Measurements from ENCODE around the gene MAST4.
"Not testable (repeated sequence)": the region's sequence is repeated elsewhere in the genome, so short reads cannot be mapped to it uniquely, and the experiment has no call there.

Gene MAST4

DNA sequence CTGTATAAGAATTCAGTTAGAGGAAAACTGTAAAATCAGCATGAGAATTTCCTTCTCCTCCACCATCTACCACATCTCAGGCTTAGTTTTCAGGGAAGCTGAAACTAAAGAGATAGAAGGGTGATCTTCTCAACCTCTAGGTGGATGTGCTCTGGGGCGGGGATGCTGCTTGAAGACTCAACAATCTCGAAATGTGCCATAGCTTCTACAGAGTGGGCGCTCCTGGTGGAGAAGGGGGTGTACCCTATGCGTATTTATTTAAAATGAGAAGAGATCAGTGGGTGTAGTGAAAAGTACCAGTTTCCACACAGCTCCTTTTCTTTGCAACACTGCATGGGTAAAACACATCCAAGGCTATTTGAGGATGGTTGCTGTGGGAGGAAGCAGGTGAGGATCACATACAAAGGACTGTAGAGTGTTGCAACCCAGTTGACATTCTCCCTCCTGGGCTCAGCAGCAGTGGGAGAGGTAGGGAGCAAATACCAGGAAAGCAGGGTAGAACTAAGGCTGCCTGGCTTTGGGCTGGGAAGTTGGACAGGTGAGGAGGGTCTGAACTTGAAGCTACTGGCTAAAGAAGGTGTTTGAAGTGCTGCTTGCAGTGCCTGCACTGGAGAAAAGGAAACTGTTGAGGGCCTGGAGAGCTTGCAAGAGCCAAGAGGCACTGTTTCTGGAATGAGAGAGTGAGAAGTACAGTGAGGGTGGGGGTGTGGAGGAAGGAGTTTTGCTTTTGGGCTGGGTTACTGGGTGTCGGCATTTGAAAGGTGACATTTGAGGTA is 73.1 kb downstream of the MAST4 start:
- no peak overlapping the region for H3K27ac ChIP-seq (ENCODE audit: low read depth, low read length)
- H3K9me3 ChIP-seq (ENCODE audit: control insufficient read depth, insufficient read depth, low read depth, low read length): no peaks in the 10 kb centered on the region; the same call in 1 of the 2 replicates
- no peak overlapping the region for H3K4me3 ChIP-seq (ENCODE audit: low read depth, low read length)
- H3K4me1 ChIP-seq (ENCODE audit: control insufficient read depth, insufficient read depth, low read length): no peaks in the 10 kb centered on the region; the same call in 1 of the 2 replicates
- no peak overlapping the region for H3K9ac ChIP-seq (ENCODE audit: low read length)
- H3K27me3 ChIP-seq (ENCODE audit: control insufficient read depth, insufficient read depth, low read length): no peaks in the 10 kb centered on the region
- H3K36me3 ChIP-seq (ENCODE audit: control insufficient read depth, insufficient read depth, low read length): no peaks in the 10 kb centered on the region

DNA sequence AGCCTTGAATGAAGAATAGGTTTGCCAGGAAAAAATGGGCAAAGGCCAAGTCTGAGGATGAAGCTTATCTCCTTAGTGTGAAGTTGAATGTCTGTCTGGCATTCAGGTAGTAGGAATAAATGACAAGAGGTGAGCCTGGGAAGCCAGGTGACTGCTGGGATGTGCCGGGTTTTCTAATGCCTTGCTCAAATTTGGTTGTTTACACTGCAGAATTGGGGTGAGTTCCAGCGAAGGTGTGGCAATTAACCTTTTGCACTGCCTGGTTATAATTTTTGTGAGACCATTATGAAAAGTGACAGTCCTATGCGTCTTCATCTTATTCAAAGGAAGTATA is 73.6 kb downstream of the MAST4 start:
- Histone ChIP-seq H3K9ac (ENCODE audit: low read length) (no peak overlapping the region), H3K36me3 (ENCODE audit: control insufficient read depth, insufficient read depth, low read length) (no peaks in the 10 kb centered on the region), H3K27ac (ENCODE audit: low read depth, low read length) (no peak overlapping the region), H3K4me1 (ENCODE audit: control insufficient read depth, insufficient read depth, low read length) (no peaks in the 10 kb centered on the region; the same call in 1 of the 2 replicates), H3K27me3 (ENCODE audit: control insufficient read depth, insufficient read depth, low read length) (no peaks in the 10 kb centered on the region), H3K9me3 (ENCODE audit: control insufficient read depth, insufficient read depth, low read depth, low read length) (no peaks in the 10 kb centered on the region; the same call in 1 of the 2 replicates), H3K4me3 (ENCODE audit: low read depth, low read length) (no peak overlapping the region)

DNA sequence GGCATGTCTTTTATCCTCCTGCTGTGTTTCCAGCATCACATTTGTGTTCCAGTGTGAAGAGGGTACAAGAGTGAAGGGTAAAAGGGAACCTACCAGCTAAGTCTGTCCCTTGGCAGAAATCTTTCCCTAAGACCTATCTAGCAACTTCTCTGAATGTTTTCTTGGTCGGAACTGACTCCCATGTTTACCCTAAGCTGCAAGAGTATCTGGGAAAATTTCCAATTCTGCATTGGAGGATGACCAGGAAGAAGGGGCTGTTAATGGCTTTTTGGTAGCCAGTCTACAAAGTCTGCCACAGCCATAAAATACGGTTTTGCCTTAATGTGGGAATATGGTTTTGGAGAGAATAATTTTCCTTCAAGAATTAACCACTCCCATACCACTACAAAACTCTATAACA is 75.1 kb downstream of the MAST4 start:
- H3K9me3 ChIP-seq (ENCODE audit: control insufficient read depth, insufficient read depth, low read depth, low read length): no peaks in the 10 kb centered on the region
- H3K27me3 ChIP-seq (ENCODE audit: control insufficient read depth, insufficient read depth, low read length): no peaks in the 10 kb centered on the region
- no peaks in the 10 kb centered on the region; the same call in 1 of the 2 replicates for H3K4me1 ChIP-seq (ENCODE audit: control insufficient read depth, insufficient read depth, low read length)
- no peak overlapping the region for H3K27ac ChIP-seq (ENCODE audit: low read depth, low read length)
- H3K36me3 ChIP-seq (ENCODE audit: control insufficient read depth, insufficient read depth, low read length): no peaks in the 10 kb centered on the region
- H3K4me3 ChIP-seq (ENCODE audit: low read depth, low read length): no peak overlapping the region
- no peak overlapping the region for H3K9ac ChIP-seq (ENCODE audit: low read length)

DNA sequence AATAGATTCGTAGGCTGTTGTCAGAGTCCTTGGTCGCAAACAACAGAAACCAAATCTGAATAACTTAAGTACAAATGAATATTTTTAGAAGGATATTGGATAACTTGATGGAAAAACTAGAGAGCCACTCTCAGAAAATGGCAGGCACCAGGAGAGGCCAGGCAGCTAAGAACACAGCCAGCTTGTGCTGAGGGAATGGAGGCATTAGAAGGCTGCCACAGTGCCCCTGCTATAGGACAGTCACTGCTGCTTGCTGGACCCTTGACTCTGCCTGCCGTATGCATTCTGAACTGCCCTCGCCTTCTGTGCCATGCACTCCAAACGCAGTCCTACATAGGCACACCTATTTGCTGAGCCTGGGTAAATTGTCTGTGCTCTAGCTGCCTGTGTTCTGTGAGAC is 78.6 kb downstream of the MAST4 start:
- H3K4me1 ChIP-seq (ENCODE audit: control insufficient read depth, insufficient read depth, low read length): peaks cover 2% of the 10 kb centered on the region; the same call in 1 of the 2 replicates

DNA sequence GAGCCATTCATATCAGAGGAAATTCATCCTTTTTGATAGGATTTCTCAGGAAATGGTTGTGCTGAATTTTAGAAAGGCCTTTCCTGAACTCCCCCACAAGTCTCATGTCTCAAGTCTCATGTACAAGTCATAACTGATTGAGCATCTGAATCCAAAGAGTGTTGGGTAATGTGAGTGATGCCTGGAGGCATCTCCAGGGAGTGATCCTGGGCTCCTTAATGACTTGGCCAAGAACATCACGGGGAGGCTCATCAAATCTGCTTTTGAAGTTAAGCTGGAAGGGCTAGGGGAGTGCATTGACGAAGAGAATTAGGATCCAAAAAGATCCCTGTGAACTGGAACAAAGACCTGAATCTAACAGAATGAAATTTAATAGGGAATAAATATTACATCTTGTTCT is 79.2 kb downstream of the MAST4 start:
- Histone ChIP-seq H3K4me1 (ENCODE audit: control insufficient read depth, insufficient read depth, low read length) (peaks cover 8% of the 10 kb centered on the region; the same call in 1 of the 2 replicates), H3K9ac (ENCODE audit: low read length) (no peak overlapping the region), H3K4me3 (ENCODE audit: low read depth, low read length) (no peak overlapping the region), H3K27me3 (ENCODE audit: control insufficient read depth, insufficient read depth, low read length) (no peaks in the 10 kb centered on the region), H3K27ac (ENCODE audit: low read depth, low read length) (no peak overlapping the region), H3K9me3 (ENCODE audit: control insufficient read depth, insufficient read depth, low read depth, low read length) (no peaks in the 10 kb centered on the region), H3K36me3 (ENCODE audit: control insufficient read depth, insufficient read depth, low read length) (no peaks in the 10 kb centered on the region)

More for the DNA sequence above, 78.6 kb downstream of the MAST4 start:
- no peaks in the 10 kb centered on the region for H3K36me3 ChIP-seq (ENCODE audit: control insufficient read depth, insufficient read depth, low read length)
- H3K27ac ChIP-seq (ENCODE audit: low read depth, low read length): no peak overlapping the region
- no peak overlapping the region for H3K9ac ChIP-seq (ENCODE audit: low read length)
- no peak overlapping the region for H3K4me3 ChIP-seq (ENCODE audit: low read depth, low read length)
- H3K9me3 ChIP-seq (ENCODE audit: control insufficient read depth, insufficient read depth, low read depth, low read length): no peaks in the 10 kb centered on the region
- no peaks in the 10 kb centered on the region for H3K27me3 ChIP-seq (ENCODE audit: control insufficient read depth, insufficient read depth, low read length)

DNA sequence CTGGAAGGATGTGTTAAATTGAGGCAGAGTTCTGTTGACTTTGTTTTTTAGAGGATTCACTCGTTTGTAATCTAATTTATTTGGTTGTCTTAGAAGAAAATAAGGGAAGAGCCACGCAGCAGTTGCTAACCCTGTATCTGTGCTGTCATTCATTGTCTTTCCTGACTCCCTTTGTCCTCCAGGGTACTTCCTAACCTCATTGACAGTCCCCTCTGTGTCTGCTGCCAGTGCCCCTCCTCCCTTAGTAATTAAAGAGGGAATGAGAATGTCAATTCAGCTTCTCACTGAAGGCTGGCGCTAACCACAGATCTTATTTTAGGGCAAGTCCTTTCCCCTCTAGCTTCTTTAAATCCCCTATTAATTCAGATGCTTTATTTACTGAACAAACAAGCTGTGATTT is 84.0 kb downstream of the MAST4 start:
- Histone ChIP-seq H3K27me3 (ENCODE audit: control insufficient read depth, insufficient read depth, low read length) (no peaks in the 10 kb centered on the region), H3K36me3 (ENCODE audit: control insufficient read depth, insufficient read depth, low read length) (no peaks in the 10 kb centered on the region), H3K4me3 (ENCODE audit: low read depth, low read length) (no peak overlapping the region), H3K9me3 (ENCODE audit: control insufficient read depth, insufficient read depth, low read depth, low read length) (no peaks in the 10 kb centered on the region), H3K9ac (ENCODE audit: low read length) (no peak overlapping the region), H3K27ac (ENCODE audit: low read depth, low read length) (no peak overlapping the region), H3K4me1 (ENCODE audit: control insufficient read depth, insufficient read depth, low read length) (peaks cover 10% of the 10 kb centered on the region; the same call in 1 of the 2 replicates)

DNA sequence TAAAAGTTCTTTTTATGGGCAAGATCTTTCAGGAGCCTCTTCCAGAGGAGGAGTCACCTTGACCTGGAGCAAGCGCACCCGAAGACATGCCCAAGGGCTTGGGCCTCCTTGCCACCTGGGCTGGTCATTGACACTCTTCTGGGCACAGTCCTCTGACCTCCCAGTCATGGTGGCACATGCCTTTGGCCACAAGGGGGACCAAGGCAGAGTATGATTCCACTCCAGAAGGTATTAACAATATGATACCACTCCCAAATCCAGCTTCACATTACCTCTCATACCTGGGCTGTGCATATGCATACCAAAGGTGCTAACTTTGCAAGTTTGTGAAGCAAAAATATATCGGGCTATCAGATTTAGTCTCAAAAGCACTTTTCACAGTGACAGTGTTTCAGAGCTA is 84.6 kb downstream of the MAST4 start:
- no peak overlapping the region for H3K4me3 ChIP-seq (ENCODE audit: low read depth, low read length)
- no peaks in the 10 kb centered on the region for H3K9me3 ChIP-seq (ENCODE audit: control insufficient read depth, insufficient read depth, low read depth, low read length)
- no peak overlapping the region for H3K27ac ChIP-seq (ENCODE audit: low read depth, low read length)
- peaks cover 10% of the 10 kb centered on the region; the same call in 1 of the 2 replicates for H3K4me1 ChIP-seq (ENCODE audit: control insufficient read depth, insufficient read depth, low read length)
- no peaks in the 10 kb centered on the region for H3K36me3 ChIP-seq (ENCODE audit: control insufficient read depth, insufficient read depth, low read length)
- H3K9ac ChIP-seq (ENCODE audit: low read length): no peak overlapping the region
- H3K27me3 ChIP-seq (ENCODE audit: control insufficient read depth, insufficient read depth, low read length): no peaks in the 10 kb centered on the region

DNA sequence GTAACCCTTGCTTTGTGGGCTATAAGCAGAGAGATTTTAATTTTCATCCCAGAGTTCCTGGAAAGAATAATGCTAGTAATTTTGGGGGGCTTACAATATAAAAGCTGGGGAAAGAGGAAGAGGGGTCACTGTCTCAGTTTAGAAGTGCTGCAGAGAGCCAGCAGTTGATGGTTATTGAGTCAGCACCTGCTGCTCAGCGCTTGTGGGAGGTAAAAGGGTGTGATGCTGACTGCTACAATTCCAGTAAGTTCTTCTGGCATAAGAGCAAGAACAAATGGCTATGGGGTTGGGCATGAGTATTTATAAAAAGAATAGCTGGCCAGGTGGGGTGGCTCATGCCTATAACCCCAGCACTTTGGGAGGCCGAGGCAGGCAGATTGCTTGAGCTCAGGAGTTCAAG is 88.5 kb downstream of the MAST4 start:
- Histone ChIP-seq H3K9ac (ENCODE audit: low read length) (no peak overlapping the region), H3K4me1 (ENCODE audit: control insufficient read depth, insufficient read depth, low read length) (peaks cover 9% of the 10 kb centered on the region; the same call in 1 of the 2 replicates), H3K4me3 (ENCODE audit: low read depth, low read length) (no peak overlapping the region), H3K36me3 (ENCODE audit: control insufficient read depth, insufficient read depth, low read length) (no peaks in the 10 kb centered on the region), H3K9me3 (ENCODE audit: control insufficient read depth, insufficient read depth, low read depth, low read length) (no peaks in the 10 kb centered on the region), H3K27ac (ENCODE audit: low read depth, low read length) (no peak overlapping the region), H3K27me3 (ENCODE audit: control insufficient read depth, insufficient read depth, low read length) (no peaks in the 10 kb centered on the region)

DNA sequence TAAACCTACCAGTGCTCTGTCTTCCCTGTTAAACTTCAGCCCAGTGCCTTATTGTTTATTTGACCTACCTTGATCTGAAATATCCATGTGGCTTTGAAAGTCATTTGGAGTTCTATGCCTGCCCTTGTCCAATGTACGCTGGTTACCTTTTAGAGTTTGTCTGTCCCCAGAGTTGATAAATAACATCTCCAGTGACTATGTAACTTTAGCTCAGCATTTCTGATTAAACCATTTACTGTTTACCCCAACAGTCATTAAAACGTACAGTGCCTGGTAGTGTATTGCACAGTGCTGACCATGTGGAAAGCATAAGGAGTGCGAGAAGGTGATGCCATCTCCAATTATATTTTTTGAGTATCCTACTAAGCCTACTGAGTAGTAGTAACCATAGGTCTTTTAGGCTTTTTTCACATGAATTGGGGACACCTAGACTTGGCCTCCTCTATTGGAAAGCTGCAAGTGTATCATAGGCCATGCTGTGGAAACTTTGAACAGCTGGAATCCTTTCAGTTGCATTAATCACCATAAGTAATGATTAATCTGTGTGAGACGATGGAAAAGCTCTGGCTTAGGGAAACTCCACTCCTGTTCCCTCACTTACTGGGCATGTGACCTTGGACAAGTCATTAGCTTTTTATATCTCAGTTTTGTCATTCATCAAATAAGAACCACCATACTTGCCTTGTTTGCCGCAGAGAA is 93.5 kb downstream of the MAST4 start:
- Histone ChIP-seq H3K4me1 (ENCODE audit: control insufficient read depth, insufficient read depth, low read length) (no peaks in the 10 kb centered on the region), H3K4me3 (ENCODE audit: low read depth, low read length) (no peak overlapping the region), H3K27ac (ENCODE audit: low read depth, low read length) (no peak overlapping the region), H3K27me3 (ENCODE audit: control insufficient read depth, insufficient read depth, low read length) (no peaks in the 10 kb centered on the region), H3K9ac (ENCODE audit: low read length) (no peak overlapping the region), H3K9me3 (ENCODE audit: control insufficient read depth, insufficient read depth, low read depth, low read length) (no peaks in the 10 kb centered on the region), H3K36me3 (ENCODE audit: control insufficient read depth, insufficient read depth, low read length) (no peaks in the 10 kb centered on the region)

DNA sequence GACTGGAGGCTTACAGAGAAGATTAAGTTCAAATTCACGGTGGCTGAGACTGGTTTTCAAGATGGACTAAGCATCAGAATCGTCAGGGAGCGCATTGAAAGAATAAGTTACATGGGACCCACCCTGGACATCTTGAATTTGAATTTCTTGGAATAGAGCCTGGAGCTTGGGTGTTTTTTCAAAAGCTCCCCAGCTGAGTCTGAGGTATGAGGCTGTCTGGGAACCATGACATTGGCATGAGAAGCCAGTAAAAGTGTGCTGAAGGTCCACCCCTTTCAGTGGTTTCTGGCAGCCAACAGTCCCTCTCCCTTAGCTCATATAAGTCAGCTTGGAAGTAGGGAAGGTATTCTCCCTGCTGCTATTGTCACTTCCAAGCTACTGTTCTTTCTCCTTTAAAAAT is 97.8 kb downstream of the MAST4 start:
- Histone ChIP-seq H3K27ac (ENCODE audit: low read depth, low read length) (no peak overlapping the region), H3K36me3 (ENCODE audit: control insufficient read depth, insufficient read depth, low read length) (no peaks in the 10 kb centered on the region), H3K4me3 (ENCODE audit: low read depth, low read length) (no peak overlapping the region), H3K9me3 (ENCODE audit: control insufficient read depth, insufficient read depth, low read depth, low read length) (no peaks in the 10 kb centered on the region), H3K4me1 (ENCODE audit: control insufficient read depth, insufficient read depth, low read length) (no peaks in the 10 kb centered on the region), H3K27me3 (ENCODE audit: control insufficient read depth, insufficient read depth, low read length) (peaks cover 13% of the 10 kb centered on the region; the same call in 1 of the 2 replicates), H3K9ac (ENCODE audit: low read length) (no peak overlapping the region)

DNA sequence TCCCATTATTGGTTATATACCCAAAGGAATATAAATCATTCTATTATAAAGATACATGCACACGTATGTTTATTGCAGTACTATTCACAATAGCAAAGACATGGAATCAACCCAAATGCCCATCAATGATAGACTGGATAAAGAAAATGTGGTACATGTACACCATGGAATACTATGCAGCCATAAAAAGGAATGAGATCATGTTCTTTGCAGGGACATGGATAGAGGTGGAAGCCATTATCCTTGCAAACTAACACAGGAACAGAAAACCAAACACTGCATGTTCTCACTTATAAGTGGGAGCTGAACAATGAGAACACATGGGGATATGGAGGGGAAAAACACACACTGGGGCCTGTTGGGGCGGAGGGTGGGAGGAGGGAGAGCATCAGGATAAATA is 99.6 kb downstream of the MAST4 start:
- not testable (repeated sequence) for H3K4me3 ChIP-seq (ENCODE audit: low read depth, low read length); H3K9me3 ChIP-seq (ENCODE audit: control insufficient read depth, insufficient read depth, low read depth, low read length); H3K4me1 ChIP-seq (ENCODE audit: control insufficient read depth, insufficient read depth, low read length); H3K36me3 ChIP-seq (ENCODE audit: control insufficient read depth, insufficient read depth, low read length); H3K27ac ChIP-seq (ENCODE audit: low read depth, low read length); H3K9ac ChIP-seq (ENCODE audit: low read length)
- H3K27me3 ChIP-seq (ENCODE audit: control insufficient read depth, insufficient read depth, low read length): peaks cover 16% of the 10 kb centered on the region; the same call in 1 of the 2 replicates

Measured in HUES6 (cell line).